GM18861 (cell line): ENCODE measurements around the gene CST1.

Source experiments
- ATAC-seq: cut with Tn5 transposase; IDR thresholded peaks from one replicate; pipeline ENCODE4 v1.9.1; 2021; ENCODE audit not compliant: unreplicated experiment

Gene CST1

DNA sequence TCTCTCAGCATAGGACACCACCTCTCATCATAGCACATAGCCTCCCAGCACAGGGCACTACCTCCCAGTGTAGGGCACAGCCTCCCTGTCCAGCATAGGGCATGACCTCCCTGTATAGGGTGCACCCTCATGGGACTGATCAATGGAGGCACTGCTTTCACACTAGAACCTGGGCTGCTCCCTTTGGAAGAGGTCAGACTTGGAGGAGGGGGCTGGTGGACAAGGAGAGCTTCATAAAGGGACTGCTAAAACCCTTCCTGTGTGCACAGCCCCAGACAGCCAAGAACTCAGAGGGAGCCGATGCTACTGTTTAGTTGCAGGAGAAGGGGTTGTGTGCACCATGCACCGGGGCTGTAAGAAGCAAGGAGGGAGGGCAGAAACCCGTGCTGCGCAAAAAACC lies 40.0 kb downstream of the CST1 start:
- no peak for ATAC-seq

- no peak for ATAC-seq
These were observed 44.8 kb downstream of the CST1 start for GRCh38 chr20:23705895-23706294.

DNA sequence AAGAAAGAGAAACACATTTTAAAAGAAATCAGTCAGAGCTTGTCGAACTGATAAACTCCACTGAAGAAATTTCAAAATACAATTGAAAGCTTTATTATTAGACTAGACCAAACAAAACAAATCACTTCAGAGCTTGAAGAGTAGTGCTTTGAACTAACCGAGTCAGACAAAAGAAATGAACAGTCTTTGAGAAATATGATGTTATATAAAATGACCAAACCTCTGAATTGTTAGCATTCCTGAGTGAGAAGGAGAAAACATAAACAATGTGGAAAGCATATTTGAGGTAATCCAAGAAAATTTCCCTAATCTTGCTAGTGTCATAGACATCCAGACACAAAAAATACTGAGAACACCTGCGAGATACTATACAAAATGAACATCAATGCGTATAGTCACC lies 48.7 kb downstream of the CST1 start:
- ATAC-seq, result no peak

GRCh38 chr20:23700931-23701330 lies 49.8 kb downstream of the CST1 start:
- no peak for ATAC-seq

- no peak for ATAC-seq
These were observed 52.8 kb downstream of the CST1 start for GRCh38 chr20:23697947-23698346.
